Pancreas (tissue), 10 donors: ENCODE measurements around the gene DNAH6. TPM values are rescaled to one million over a fixed set of nuclear protein-coding genes. Genes with fewer than 3 reads are reported as not detected.

Source experiments
- ATAC-seq, 4 donors: fragments of 200-7000 bp; cut with Tn5 transposase; one replicate each; pipeline versions ENCODE4 v1.8.0 to v1.9.1; 2020; ENCODE audit warnings: mild to moderate bottlenecking in 4 of 4, moderate library complexity in 4 of 4
- DNase-seq, 6 donors: peaks; one replicate each; pipeline ENCODE4 v3.0.0-alpha.2; 2020
- FAIRE-seq: peaks from 2 replicates; lab custom pipeline; 2012; peaks lifted over from hg19 to GRCh38; lab: Jason Lieb, UNC
- H3K27ac ChIP-seq, 4 donors: fragments of 200-600 bp; sonication (generic); 1 replicate in 3 of 4; 2 replicates in 1 of 4; pipeline versions ENCODE4 v1.5.0 to v1.8.0; 2020
- H3K27me3 ChIP-seq, 4 donors: fragments of 200-600 bp; one replicate each; pipeline ENCODE4 v1.8.0; 2021
- H3K36me3 ChIP-seq, 3 donors: fragments of 200-600 bp; sonication (generic) in 1 of 3; one replicate each; pipeline versions ENCODE4 v1.5.0 to v1.8.0; 2020 to 2021
- H3K4me1 ChIP-seq, 3 donors: fragments of 200-600 bp; one replicate each; pipeline ENCODE4 v1.8.0; 2021
- H3K4me3 ChIP-seq, 4 donors: fragments of 200-600 bp; sonication (generic) in 2 of 4; one replicate each; pipeline versions ENCODE4 v1.5.0 to v1.8.0; 2020 to 2021
- H3K9me3 ChIP-seq, 4 donors: fragments of 200-600 bp; one replicate each; pipeline ENCODE4 v1.8.0; 2021
- CTCF ChIP-seq, 4 donors: fragments of 200-600 bp; sonication (generic) in 3 of 4; IDR thresholded peaks; one replicate each; pipeline versions ENCODE4 v1.5.0 to v1.8.0; 2021; ENCODE audit warnings: antibody characterized with exemption in 4 of 4
- WGBS, 2 donors: extraction: QIAGEN DNeasy Blood & Tissue Kit; methylation state at CpG; one replicate each; pipeline ENCODE4 v1.1.7; 2013; 5-methylcytosine and 5-hydroxymethylcytosine counted together
- intact Hi-C, 3 donors: fragments of 100-400 bp; cut with DNase I; formaldehyde crosslinking; loops; one replicate each; pipeline versions ENCODE4 v1.11.1 to v1.14.2; 2022
- polyA plus RNA-seq, 2 donors: library from polyadenylated mRNA; stranded (reverse); fragments of 200-250 nt; gene quantifications; one replicate each; pipeline ENCODE4 v1.2.3, GENCODE V29; 2013
- total RNA-seq, 6 donors: library from RNA; stranded (reverse); fragmentation: NEBNext Ultra II Directional in 4 of 6; extraction: Animal tissue kit (Norgen Biotek cat#: 25700) in 4 of 6; gene quantifications; one replicate each; pipeline versions ENCODE4 v1.2.1 to v1.2.4, GENCODE V29; 2021 to 2023
- donor health status: healthy with polysubstance abuse.
- donor health status: DM: no; HTN: no; CAD: no; lungs with moderate emphysema.
- donor health status: DM: no; HTN: no; CAD: no.
- donor health status: control.
- donor health status: control.
- donor health status: Bipolar disorder and iron deficiency.
- donor health status: DM: yes; HTN: yes; CAD: no.
- donor health status: DM: no; HTN: no; CAD: no.
- donor health status: DM: no; HTN: no; CAD: no.
- donor health status: DM: yes; HTN: yes; CAD: no.

DNAH6 gene
- total and polyA plus RNA-seq, 8 donors = 0.19 to 1.6 (median 0.81) TPM

DNA sequence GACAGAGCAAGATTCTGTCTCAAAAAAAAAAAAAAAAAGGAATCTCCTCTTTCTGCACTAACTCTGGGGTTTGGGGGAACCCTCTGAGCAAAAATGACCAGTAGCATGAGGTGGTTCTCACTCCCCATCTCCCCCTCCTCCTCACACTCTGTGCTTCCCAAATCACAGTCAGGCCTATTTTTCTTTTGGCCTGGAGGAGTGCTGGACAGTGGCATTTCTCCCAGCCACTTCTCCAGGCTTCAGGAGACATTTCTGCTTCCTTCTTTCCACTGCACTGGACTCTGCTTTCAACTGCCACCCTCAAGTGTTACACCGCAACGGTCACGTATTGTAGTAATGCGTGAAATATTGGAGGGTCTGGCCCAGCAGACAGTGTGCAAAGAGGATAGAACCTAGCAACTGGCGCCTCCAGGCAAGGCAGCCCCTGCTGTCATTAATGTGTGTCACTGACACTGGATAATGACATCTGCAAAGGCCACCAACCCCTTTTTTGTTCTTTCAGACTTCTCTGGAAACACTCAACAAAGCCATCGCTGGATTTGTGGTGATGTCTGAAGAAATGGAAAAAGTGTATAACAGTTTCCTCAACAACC, 295.6 kb downstream of the DNAH6 start:
- Histone ChIP-seq H3K27ac (no peak overlapping the region), H3K27me3 (no peaks in the 10 kb centered on the region), H3K9me3 (no peaks in the 10 kb centered on the region), H3K4me1 (no peaks in the 10 kb centered on the region), H3K4me3 (no peak overlapping the region), H3K36me3 (no peaks in the 10 kb centered on the region)
- intact Hi-C loops = no loop called here
- TF ChIP-seq CTCF (IDR thresholded peaks at IDR 0.05) = no peak
- no peak for ATAC-seq
- FAIRE-seq = no peak
- WGBS, 2 donors = 90 to 96% methylated on average over 6 of the region's 6 CpGs
- DNase-seq = no peak

- intact Hi-C loops = no loop called here
- TF ChIP-seq CTCF (IDR thresholded peaks at IDR 0.05) = no peak
- 65 to 71% methylated on average over 3 of the region's 3 CpGs for WGBS, 2 donors
Observed at GRCh38 chr2:84815146-84815545, 298.8 kb downstream of the DNAH6 start.

DNA sequence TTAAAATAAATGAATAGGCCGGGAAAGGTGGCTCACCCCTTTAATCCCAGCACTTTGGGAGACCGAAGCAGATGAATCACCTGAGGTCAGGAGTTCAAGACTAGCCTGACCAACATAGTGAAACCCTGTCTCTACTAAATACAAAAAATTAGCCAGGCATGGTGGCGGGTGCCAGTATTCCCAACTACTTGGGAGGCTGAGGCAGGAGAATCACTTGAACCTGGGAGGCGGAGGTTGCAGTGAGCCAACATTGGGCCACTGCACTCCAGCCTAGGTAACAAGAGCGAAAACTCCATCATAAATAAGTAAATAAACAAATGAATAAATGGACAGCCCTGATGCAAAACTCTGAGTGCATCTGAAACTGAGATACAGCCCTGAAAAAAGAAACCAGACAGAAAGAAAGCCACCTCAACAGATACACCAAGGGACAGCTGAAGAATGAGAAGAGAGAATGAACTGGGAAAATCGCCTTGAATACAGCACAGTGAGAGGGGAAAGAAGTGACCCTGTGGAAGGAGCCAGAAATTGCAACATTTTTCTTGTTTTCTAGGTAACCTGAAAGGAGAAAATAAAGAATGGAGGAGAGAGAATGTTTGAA, 300.2 kb downstream of the DNAH6 start:
- DNase-seq = no peak
- WGBS, 2 donors = 89 to 97% methylated on average over 6 of the region's 6 CpGs
- TF ChIP-seq CTCF (IDR thresholded peaks at IDR 0.05) = no peak
- H3K9me3 ChIP-seq = no peaks in the 10 kb centered on the region
- no peak for FAIRE-seq
- no peaks in the 10 kb centered on the region for H3K27me3 ChIP-seq
- H3K36me3 ChIP-seq = no peaks in the 10 kb centered on the region
- ATAC-seq = no peak
- no peaks in the 10 kb centered on the region for H3K4me1 ChIP-seq
- intact Hi-C loops = no loop called here
- H3K4me3 ChIP-seq = no peak overlapping the region
- H3K27ac ChIP-seq = no peak overlapping the region

More at GRCh38 chr2:84815146-84815545, 298.8 kb downstream of the DNAH6 start:
- H3K4me3 ChIP-seq = no peak overlapping the region
- no peaks in the 10 kb centered on the region for H3K27me3 ChIP-seq
- H3K4me1 ChIP-seq = no peaks in the 10 kb centered on the region
- no peaks in the 10 kb centered on the region for H3K36me3 ChIP-seq
- no peak for ATAC-seq
- H3K9me3 ChIP-seq = no peaks in the 10 kb centered on the region
- no peak for DNase-seq
- FAIRE-seq = no peak
- no peak overlapping the region for H3K27ac ChIP-seq

DNA sequence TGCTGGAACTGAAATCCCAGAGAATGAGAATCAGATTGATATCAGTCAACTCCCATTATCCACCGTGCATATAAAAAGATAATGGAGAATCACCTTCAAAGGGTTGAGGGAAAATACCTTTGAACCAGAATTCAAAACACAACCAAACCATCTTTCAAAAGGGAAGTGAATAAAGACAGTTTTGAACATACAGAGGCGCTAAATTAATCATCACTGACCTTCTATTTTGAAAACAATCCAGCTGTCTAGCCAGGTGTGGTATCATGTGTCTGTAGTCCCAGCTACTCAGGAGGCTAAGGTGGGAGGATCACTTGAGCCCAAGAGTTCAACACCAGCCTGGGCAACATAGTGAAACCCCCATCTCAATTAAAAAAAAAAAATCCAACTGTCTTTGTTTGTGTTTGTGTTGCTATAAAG, 300.9 kb downstream of the DNAH6 start:
- no peaks in the 10 kb centered on the region for H3K9me3 ChIP-seq
- TF ChIP-seq CTCF (IDR thresholded peaks at IDR 0.05) = no peak
- H3K27ac ChIP-seq = no peak overlapping the region
- H3K4me3 ChIP-seq = no peak overlapping the region
- H3K4me1 ChIP-seq = no peaks in the 10 kb centered on the region
- H3K36me3 ChIP-seq = no peaks in the 10 kb centered on the region
- 83 to 84% methylated on average over 2 of the region's 2 CpGs for WGBS, 2 donors
- FAIRE-seq (no peak), ATAC-seq (no peak), DNase-seq (no peak)
- H3K27me3 ChIP-seq = no peaks in the 10 kb centered on the region
- intact Hi-C loops = no loop called here

DNA sequence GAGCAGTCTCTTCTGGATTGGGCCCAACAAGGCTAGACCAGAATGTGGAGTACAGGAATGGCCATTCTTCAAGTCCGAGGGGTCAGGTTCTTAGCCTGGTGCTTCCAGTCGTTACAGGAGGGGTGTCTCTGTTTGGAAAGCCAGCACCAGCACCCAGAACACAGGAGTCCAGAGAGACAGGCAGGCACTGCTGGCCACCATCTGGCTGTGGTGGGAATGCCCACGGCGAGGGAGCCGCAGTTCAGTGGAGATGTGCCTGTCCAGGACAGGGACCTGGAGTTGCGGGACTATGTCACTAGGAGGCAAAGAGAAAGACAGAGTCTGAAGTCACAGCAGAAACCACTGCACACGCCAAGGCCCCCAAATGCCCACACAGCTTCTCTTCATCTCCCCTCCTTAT, 305.5 kb downstream of the DNAH6 start:
- 87 to 96% methylated on average over 7 of the region's 7 CpGs for WGBS, 2 donors
- FAIRE-seq (no peak), ATAC-seq (no peak), DNase-seq (no peak)
- no peak for TF ChIP-seq CTCF (IDR thresholded peaks at IDR 0.05)
- Histone ChIP-seq H3K9me3 (no peaks in the 10 kb centered on the region), H3K4me1 (no peaks in the 10 kb centered on the region), H3K27me3 (no peaks in the 10 kb centered on the region), H3K4me3 (no peak overlapping the region), H3K27ac (no peak overlapping the region), H3K36me3 (no peaks in the 10 kb centered on the region)
- intact Hi-C loops = no loop called here
